Neuronal stem cell (in vitro differentiated cells): Measurements from ENCODE around the gene THOP1.
A peak's percentile ranks its signal among the peaks of the same experiment; 100 is the strongest.

Experiments
- DNase-seq: peaks from one replicate; pipeline ENCODE4 v3.0.0-alpha.2; 2013; ENCODE audit warnings: low spot score
- H2AFZ ChIP-seq: one replicate; pipeline ENCODE4 v1.6.1; 2013; ENCODE audit warnings: mild to moderate bottlenecking, low read length, inconsistent platforms
- H2AK5ac ChIP-seq: 2 replicates; pipeline ENCODE4 v1.6.1; 2013; ENCODE audit warnings: low read depth, mild to moderate bottlenecking, inconsistent platforms, low read length, moderate library complexity, mixed read lengths
- H2BK120ac ChIP-seq: 2 replicates; pipeline ENCODE4 v1.6.1; 2013; ENCODE audit warnings: low read depth, mild to moderate bottlenecking, inconsistent platforms, low read length, moderate library complexity, mixed read lengths
- H2BK12ac ChIP-seq: one replicate; pipeline ENCODE4 v1.6.1; 2013; ENCODE audit warnings: low read length, inconsistent platforms
- H2BK15ac ChIP-seq: 2 replicates; pipeline ENCODE4 v1.6.1; 2013; ENCODE audit warnings: mild to moderate bottlenecking, low read length, inconsistent platforms, mixed read lengths
- H2BK5ac ChIP-seq: one replicate; pipeline ENCODE4 v1.6.1; 2013; ENCODE audit warnings: inconsistent platforms, mild to moderate bottlenecking, low read length, moderate library complexity
- H3K14ac ChIP-seq: one replicate; pipeline ENCODE4 v1.6.1; 2013; ENCODE audit warnings: low read length, inconsistent platforms
- H3K18ac ChIP-seq: 2 replicates; pipeline ENCODE4 v1.6.1; 2013; ENCODE audit warnings: low read length, inconsistent platforms
- H3K23ac ChIP-seq: 2 replicates; pipeline ENCODE4 v1.6.1; 2013; ENCODE audit warnings: low read depth, mild to moderate bottlenecking, mixed read lengths, low read length, inconsistent platforms; ENCODE audit not compliant: poor library complexity
- H3K27ac ChIP-seq: replicated peaks from 3 replicates; pipeline ENCODE4 v1.5.1; 2013; ENCODE audit warnings: low read length, inconsistent platforms
- H3K27me3 ChIP-seq, 3 experiments: 2 replicates each; pipeline ENCODE4 v1.6.1; 2013; ENCODE audit warnings: low read length in 3 of 3, mild to moderate bottlenecking in 2 of 3, inconsistent platforms in 1 of 3, low read depth in 1 of 3, mixed read lengths in 1 of 3, moderate library complexity in 1 of 3; ENCODE audit not compliant: control insufficient read depth in 3 of 3, insufficient read depth in 3 of 3
- H3K36me3 ChIP-seq, 2 donors: replicated peaks in 1 of 2; 2 replicates each; pipeline ENCODE4 v1.6.1; 2013; ENCODE audit warnings: low read length in 2 of 2; ENCODE audit not compliant: control insufficient read depth in 2 of 2, insufficient read depth in 2 of 2
- H3K4ac ChIP-seq: 2 replicates; pipeline ENCODE4 v1.6.1; 2013; ENCODE audit warnings: inconsistent platforms, mild to moderate bottlenecking, low read length, moderate library complexity
- H3K4me1 ChIP-seq, 2 donors: 1 replicate in 1 of 2; 2 replicates in 1 of 2; pipeline ENCODE4 v1.6.1; 2013; ENCODE audit warnings: low read length in 2 of 2, low read depth in 1 of 2; ENCODE audit not compliant: control insufficient read depth in 2 of 2, insufficient read depth in 1 of 2
- H3K4me2 ChIP-seq: one replicate; pipeline ENCODE4 v1.6.1; 2013; ENCODE audit warnings: mild to moderate bottlenecking, low read length, inconsistent platforms; ENCODE audit not compliant: insufficient read depth, poor library complexity, severe bottlenecking
- H3K4me3 ChIP-seq, 2 donors: 2 replicates each; pipeline ENCODE4 v1.5.1; 2013; ENCODE audit warnings: low read length in 2 of 2, mild to moderate bottlenecking in 2 of 2, inconsistent platforms in 1 of 2, moderate library complexity in 1 of 2
- H3K79me1 ChIP-seq: one replicate; pipeline ENCODE4 v1.6.1; 2013; ENCODE audit warnings: low read depth, mild to moderate bottlenecking, inconsistent platforms, low read length, moderate library complexity
- H3K9ac ChIP-seq: one replicate; pipeline ENCODE4 v1.6.1; 2013; ENCODE audit warnings: mild to moderate bottlenecking, low read depth, low read length, inconsistent platforms; ENCODE audit not compliant: poor library complexity
- H3K9me3 ChIP-seq, 2 donors: replicated peaks in 1 of 2; 2 replicates each; pipeline versions ENCODE3 to v1.6.1; 2013; ENCODE audit warnings: low read length in 2 of 2, mild to moderate bottlenecking in 2 of 2, inconsistent platforms in 1 of 2, low read depth in 1 of 2, mixed read lengths in 1 of 2, moderate library complexity in 1 of 2; ENCODE audit not compliant: control insufficient read depth in 2 of 2, insufficient read depth in 1 of 2
- H4K8ac ChIP-seq: one replicate; pipeline ENCODE4 v1.6.1; 2013; ENCODE audit warnings: low read depth, mild to moderate bottlenecking, inconsistent platforms, low read length, moderate library complexity
- H4K91ac ChIP-seq: one replicate; pipeline ENCODE4 v1.6.1; 2013; ENCODE audit warnings: low read length, low read depth, mild to moderate bottlenecking, inconsistent platforms; ENCODE audit not compliant: poor library complexity
- WGBS, 2 donors: extraction: QIAGEN DNeasy Blood & Tissue Kit; methylation state at CpG; one replicate each; pipeline ENCODE4 v1.1.7; 2013; ENCODE audit warnings: missing lambda C conversion rate in 2 of 2, mixed read lengths in 1 of 2; ENCODE audit not compliant: insufficient read length in 2 of 2, insufficient replicate concordance in 1 of 2; ENCODE audit errors: extremely low coverage in 2 of 2; 5-methylcytosine and 5-hydroxymethylcytosine counted together

THOP1 gene

GRCh38 chr19:2740314-2740656, 45.0 kb upstream of the THOP1 start:
- no peak overlapping the region for H3K18ac ChIP-seq
- H3K4me3 ChIP-seq = peak overlapping the region in 1 of 2 donors; percentile 30
- peaks cover 15 to 19% of the 10 kb centered on the region in 2 donors for H3K36me3 ChIP-seq
- no peak overlapping the region for H3K4ac ChIP-seq
- peak overlapping the region; percentile 82 for H2AFZ ChIP-seq
- peaks cover 0 to 7% of the 10 kb centered on the region in 2 donors for H3K9me3 ChIP-seq
- H2BK120ac ChIP-seq = no peak overlapping the region
- no peak overlapping the region for H2BK5ac ChIP-seq
- H3K14ac ChIP-seq = no peak overlapping the region
- no peak overlapping the region for H2BK12ac ChIP-seq
- no peak for DNase-seq
- WGBS, 2 donors = no CpG with 5 or more reads among the region's 13 CpGs
- no peak overlapping the region for H4K91ac ChIP-seq
- no peak overlapping the region for H3K23ac ChIP-seq
- H3K27ac ChIP-seq = no peak overlapping the region
- no peak overlapping the region for H4K8ac ChIP-seq
- H2AK5ac ChIP-seq = no peak overlapping the region
- no peak overlapping the region for H3K9ac ChIP-seq
- peaks cover 15% of the 10 kb centered on the region for H3K79me1 ChIP-seq
- no peak overlapping the region for H3K4me2 ChIP-seq
- peaks cover 5 to 7% of the 10 kb centered on the region in 2 donors for H3K4me1 ChIP-seq
- no peaks in the 10 kb centered on the region for H3K27me3 ChIP-seq
- H2BK15ac ChIP-seq = no peak overlapping the region

- no peaks in the 10 kb centered on the region for H3K9me3 ChIP-seq
- no peaks in the 10 kb centered on the region for H3K27me3 ChIP-seq
- H2AK5ac ChIP-seq = no peak overlapping the region
- H3K14ac ChIP-seq = no peak overlapping the region
- H3K36me3 ChIP-seq = no peaks in the 10 kb centered on the region
- no peak overlapping the region for H3K27ac ChIP-seq
- no peak overlapping the region for H3K18ac ChIP-seq
- WGBS, 2 donors = no CpG with 5 or more reads among the region's 8 CpGs
- DNase-seq = no peak
- H3K4ac ChIP-seq = no peak overlapping the region
- H2BK15ac ChIP-seq = no peak overlapping the region
- H2AFZ ChIP-seq = no peak overlapping the region
- peaks cover 10% of the 10 kb centered on the region for H3K79me1 ChIP-seq
- no peak overlapping the region for H4K91ac ChIP-seq
- H2BK12ac ChIP-seq = no peak overlapping the region
- no peak overlapping the region for H3K4me2 ChIP-seq
- peaks cover 5 to 7% of the 10 kb centered on the region in 2 donors for H3K4me1 ChIP-seq
- no peak overlapping the region for H3K23ac ChIP-seq
- no peak overlapping the region for H3K4me3 ChIP-seq
- no peak overlapping the region for H3K9ac ChIP-seq
- no peak overlapping the region for H4K8ac ChIP-seq
- no peak overlapping the region for H2BK5ac ChIP-seq
- no peak overlapping the region for H2BK120ac ChIP-seq
Observed at GRCh38 chr19:2743099-2743498, 42.2 kb upstream of the THOP1 start.

- Histone ChIP-seq H3K79me1 (peaks cover 7% of the 10 kb centered on the region), H3K4me2 (no peak overlapping the region), H3K9ac (no peak overlapping the region), H2BK5ac (no peak overlapping the region), H4K91ac (no peak overlapping the region), H2AFZ (no peak overlapping the region), H2BK15ac (no peak overlapping the region), H3K4ac (no peak overlapping the region), H2BK12ac (no peak overlapping the region), H3K27ac (no peak overlapping the region), H3K27me3 (peaks cover 0 to 2% (median 0%) of the 10 kb centered on the region in 3 experiments), H2AK5ac (no peak overlapping the region), H3K9me3 (peaks cover 0 to 3% of the 10 kb centered on the region in 2 donors), H3K4me1 (peaks cover 5% of the 10 kb centered on the region in 2 donors), H4K8ac (no peak overlapping the region), H3K36me3 (no peaks in the 10 kb centered on the region), H3K14ac (no peak overlapping the region), H3K23ac (no peak overlapping the region), H3K4me3 (no peak overlapping the region), H3K18ac (no peak overlapping the region), H2BK120ac (no peak overlapping the region)
- WGBS, 2 donors = no CpG with 5 or more reads among the region's 4 CpGs
- DNase-seq = no peak
Observed at GRCh38 chr19:2744113-2744512, 41.2 kb upstream of the THOP1 start.

- Histone ChIP-seq H4K91ac (no peak overlapping the region), H4K8ac (no peak overlapping the region), H3K4me2 (no peak overlapping the region), H3K4me1 (peaks cover 0 to 2% of the 10 kb centered on the region in 2 donors), H3K4ac (no peak overlapping the region), H2BK15ac (no peak overlapping the region), H3K14ac (no peak overlapping the region), H3K23ac (no peak overlapping the region), H3K9me3 (peaks cover 0 to 3% of the 10 kb centered on the region in 2 donors), H3K9ac (no peak overlapping the region), H2BK12ac (no peak overlapping the region), H2AK5ac (no peak overlapping the region), H3K18ac (no peak overlapping the region), H2BK120ac (no peak overlapping the region), H3K4me3 (no peak overlapping the region), H3K36me3 (no peaks in the 10 kb centered on the region), H3K27me3 (peaks cover 0 to 3% (median 0%) of the 10 kb centered on the region in 3 experiments), H2BK5ac (no peak overlapping the region), H3K27ac (no peak overlapping the region), H3K79me1 (no peaks in the 10 kb centered on the region), H2AFZ (no peak overlapping the region)
- no CpG with 5 or more reads among the region's 7 CpGs for WGBS, 2 donors
- DNase-seq = no peak
Observed at GRCh38 chr19:2747349-2747748, 38.0 kb upstream of the THOP1 start.
